Left kidney (tissue), 2 donors: ENCODE measurements around the gene RAB9B. TPM values are rescaled to one million over a fixed set of nuclear protein-coding genes. Genes with fewer than 3 reads are reported as not detected.

Source experiments
- DNase-seq: peaks from one replicate; pipeline ENCODE4 v3.0.0-alpha.2; 2013
- polyA plus RNA-seq: library from polyadenylated mRNA; unstranded; fragments of 120-200 nt; gene quantifications from one replicate; pipeline ENCODE4 v1.2.1, GENCODE V29; 2013; ENCODE audit not compliant: insufficient read length

RAB9B gene
- polyA plus RNA-seq, 1 donor = 3.2 TPM

GRCh38 chrX:103811858-103812257, 20.2 kb downstream of the RAB9B start:
- no peak for DNase-seq

- no peak for DNase-seq
Measured at GRCh38 chrX:103806862-103807474, 25.1 kb downstream of the RAB9B start.

GRCh38 chrX:103805860-103806259, 26.2 kb downstream of the RAB9B start:
- DNase-seq = no peak

- no peak for DNase-seq
Measured at GRCh38 chrX:103800318-103800717, 31.7 kb downstream of the RAB9B start.

- DNase-seq = no peak
Measured at GRCh38 chrX:103797691-103798090, 34.4 kb downstream of the RAB9B start.

- DNase-seq = no peak
Measured at GRCh38 chrX:103794119-103794518, 37.9 kb downstream of the RAB9B start.

- no peak for DNase-seq
Measured at GRCh38 chrX:103793545-103793940, 38.5 kb downstream of the RAB9B start.

GRCh38 chrX:103792916-103793544, 39.0 kb downstream of the RAB9B start:
- DNase-seq = no peak

- DNase-seq = no peak
Measured at GRCh38 chrX:103791826-103792485, 40.1 kb downstream of the RAB9B start.

GRCh38 chrX:103791228-103791627, 40.8 kb downstream of the RAB9B start:
- no peak for DNase-seq

GRCh38 chrX:103789004-103789403, 43.1 kb downstream of the RAB9B start:
- no peak for DNase-seq

GRCh38 chrX:103783971-103784370, 48.1 kb downstream of the RAB9B start:
- DNase-seq = no peak

GRCh38 chrX:103783196-103783595, 48.9 kb downstream of the RAB9B start:
- DNase-seq = no peak

- no peak for DNase-seq
Measured at GRCh38 chrX:103782640-103783039, 49.4 kb downstream of the RAB9B start.

GRCh38 chrX:103781706-103782105, 50.4 kb downstream of the RAB9B start:
- no peak for DNase-seq

GRCh38 chrX:103781062-103781402, 51.0 kb downstream of the RAB9B start:
- no peak for DNase-seq

- DNase-seq = no peak
Measured at GRCh38 chrX:103780336-103781061, 51.6 kb downstream of the RAB9B start.

GRCh38 chrX:103779141-103779789, 52.8 kb downstream of the RAB9B start:
- no peak for DNase-seq

- DNase-seq = no peak
Measured at GRCh38 chrX:103776546-103776945, 55.5 kb downstream of the RAB9B start, which contains the start of gene PLP1. Gene PLP1, plus strand, starts transcription at chrX:103776840. Its CDS starts 156 bp downstream, at chrX:103776996.

GRCh38 chrX:103774070-103774642, 57.9 kb downstream of the RAB9B start:
- DNase-seq = no peak

- DNase-seq = no peak
Measured at GRCh38 chrX:103773445-103773844, 58.6 kb downstream of the RAB9B start.
